DND-41 (cell line): ENCODE results near the gene SHOC2.

Experiments
- CTCF ChIP-seq: IDR thresholded peaks from 2 replicates; pipeline ENCODE4 v1.5.1; 2012; ENCODE audit warnings: borderline replicate concordance, low read length, moderate library complexity, mild to moderate bottlenecking; ENCODE audit not compliant: poor library complexity, severe bottlenecking; ENCODE audit errors: extremely low read depth
- EZH2 ChIP-seq: IDR thresholded peaks from 3 replicates; pipeline ENCODE4 v1.6.1; 2012; ENCODE audit warnings: borderline replicate concordance, low read depth, mild to moderate bottlenecking, moderate library complexity, low read length, inconsistent platforms; ENCODE audit not compliant: severe bottlenecking

- TF ChIP-seq EZH2: no peak
- no peak for TF ChIP-seq CTCF
Observed at GRCh38 chr10:110927461-110927860, 8.1 kb downstream of the SHOC2 start.
